Measurements from ENCODE around the gene TRIM29. TPM values are rescaled to one million over a fixed set of nuclear protein-coding genes. Genes with fewer than 3 reads are reported as not detected.

The TRIM29 gene
- total and polyA plus RNA-seq, 12 donors, result 0.24 to 4.3 (median 1.1) TPM; not detected in 3

DNA sequence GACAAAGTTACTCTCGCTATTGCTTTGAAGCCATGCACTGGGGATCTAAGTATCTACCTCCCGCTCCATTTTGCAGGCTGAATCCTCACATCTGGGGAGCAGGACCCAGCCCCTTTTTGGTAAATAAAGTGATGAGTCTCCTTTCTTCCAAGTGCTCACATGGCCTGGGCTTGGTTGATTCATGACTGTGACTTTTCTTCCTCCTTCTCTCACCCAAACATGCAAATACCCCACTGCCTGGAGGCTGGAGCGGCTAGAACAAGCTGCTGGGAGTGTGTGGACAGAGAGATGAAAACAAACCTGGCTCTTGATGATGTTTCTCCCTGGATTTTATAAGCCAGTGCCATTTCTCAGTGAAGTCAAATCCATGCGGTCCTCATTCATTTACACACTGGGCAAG, 72.7 kb downstream of the TRIM29 start:
- H3K27ac ChIP-seq, result no peak overlapping the region
- H3K27me3 ChIP-seq, result peaks cover 2% of the 10 kb centered on the region
- TF ChIP-seq CTCF (IDR thresholded peaks at IDR 0.05), result no peak
- intact Hi-C loops (cut with DNase I), result no loop called here
- H3K4me1 ChIP-seq (replicated peaks in 1 of 2), result no peaks in the 10 kb centered on the region
- no peak for DNase-seq
- no peaks in the 10 kb centered on the region for H3K9me3 ChIP-seq (replicated peaks in 1 of 3)
- H3K36me3 ChIP-seq (replicated peaks in 1 of 2), result no peaks in the 10 kb centered on the region
- H3K4me3 ChIP-seq, result no peak overlapping the region
- WGBS, 4 donors, result 82 to 96% (median 94%) methylated on average over 4 of the region's 4 CpGs

- Histone ChIP-seq H3K4me3 (no peak overlapping the region), H3K27me3 (no peaks in the 10 kb centered on the region), H3K36me3 (replicated peaks in 1 of 2) (no peaks in the 10 kb centered on the region), H3K9me3 (replicated peaks in 1 of 3) (no peaks in the 10 kb centered on the region), H3K4me1 (replicated peaks in 1 of 2) (no peaks in the 10 kb centered on the region), H3K27ac (no peak overlapping the region)
- TF ChIP-seq CTCF (IDR thresholded peaks at IDR 0.05), result no peak
- TF ChIP-seq POLR2A (IDR thresholded peaks at IDR 0.05), result no peak
- peak in 2 of 7 donors; percentile 2 to 15 for DNase-seq
- WGBS, 4 donors, result 82 to 88% (median 86%) methylated on average over 7 of the region's 7 CpGs
- intact Hi-C loops (cut with DNase I), result no loop called here
Measured at GRCh38 chr11:120064341-120064740, 73.6 kb downstream of the TRIM29 start.

DNA sequence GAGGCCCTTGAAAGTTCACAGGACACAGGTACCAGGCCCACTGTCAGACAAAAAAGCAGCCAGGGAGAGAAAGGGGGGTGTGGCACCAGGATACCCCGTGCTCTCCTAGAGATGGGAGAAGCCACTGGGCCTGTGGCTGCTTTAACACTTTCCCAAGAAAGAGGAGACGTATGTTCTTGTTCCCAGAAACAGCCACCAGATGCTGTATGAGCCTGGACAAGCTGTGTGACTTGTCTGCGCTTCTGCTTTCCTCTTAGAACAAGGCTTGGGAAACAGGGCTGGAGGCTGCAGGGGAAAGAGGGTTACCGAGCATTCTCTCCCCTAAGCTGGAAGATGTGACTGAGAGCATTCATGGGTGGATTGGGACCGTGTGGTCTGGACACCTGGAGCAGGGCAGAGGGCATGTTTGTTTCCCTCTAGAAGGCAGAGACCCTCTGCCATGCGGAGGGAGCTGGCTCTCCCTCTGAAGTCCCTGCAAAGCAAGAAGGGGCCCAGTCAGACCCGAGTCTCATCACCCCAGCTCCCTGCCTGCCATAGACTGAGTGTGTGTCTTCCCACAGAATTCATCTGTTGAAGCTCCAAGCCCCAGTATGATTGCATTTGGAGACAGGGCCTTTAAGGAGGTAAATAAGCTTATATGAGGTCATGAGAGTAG, 74.1 kb downstream of the TRIM29 start:
- no peak overlapping the region for H3K27ac ChIP-seq
- DNase-seq, result peak in 2 of 7 donors; percentile 4 to 27
- H3K27me3 ChIP-seq, result no peaks in the 10 kb centered on the region
- TF ChIP-seq CTCF (IDR thresholded peaks at IDR 0.05) (no peak), POLR2A (IDR thresholded peaks at IDR 0.05) (no peak)
- intact Hi-C loops (cut with DNase I), result no loop called here
- 76 to 82% (median 78%) methylated on average over 5 to 7 of the region's 7 CpGs for WGBS, 4 donors
- H3K4me1 ChIP-seq (replicated peaks in 1 of 2), result no peaks in the 10 kb centered on the region
- H3K36me3 ChIP-seq (replicated peaks in 1 of 2), result no peaks in the 10 kb centered on the region
- no peak overlapping the region for H3K4me3 ChIP-seq
- no peaks in the 10 kb centered on the region for H3K9me3 ChIP-seq (replicated peaks in 1 of 3)

DNA sequence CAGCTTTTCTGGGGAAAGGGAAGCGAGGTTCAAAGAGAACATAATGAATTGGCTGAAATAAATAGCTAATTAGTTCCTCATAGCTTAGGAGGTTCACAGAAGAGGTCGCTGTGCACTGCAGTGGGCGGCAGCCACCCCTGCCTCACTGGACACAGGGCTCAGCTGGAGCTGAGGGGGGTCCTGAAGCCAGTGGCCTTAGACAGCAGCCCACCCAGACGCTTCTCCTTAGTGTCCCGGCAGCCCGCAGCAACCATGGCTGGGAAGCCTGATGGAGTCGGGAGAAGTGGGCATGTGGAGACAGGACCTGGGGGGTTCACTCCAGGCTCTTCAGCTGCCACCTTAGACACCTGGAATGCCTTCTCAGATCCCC, 75.4 kb downstream of the TRIM29 start:
- H3K4me1 ChIP-seq (replicated peaks in 1 of 2), result no peaks in the 10 kb centered on the region
- H3K36me3 ChIP-seq (replicated peaks in 1 of 2), result no peaks in the 10 kb centered on the region
- no peaks in the 10 kb centered on the region for H3K9me3 ChIP-seq (replicated peaks in 1 of 3)
- TF ChIP-seq POLR2A (IDR thresholded peaks at IDR 0.05) (no peak), CTCF (IDR thresholded peaks at IDR 0.05) (no peak)
- DNase-seq, result no peak
- intact Hi-C loops (cut with DNase I), result no loop called here
- H3K27me3 ChIP-seq, result peaks cover 2% of the 10 kb centered on the region
- WGBS, 4 donors, result 47 to 79% (median 67%) methylated on average over 4 to 7 of the region's 7 CpGs
- no peak overlapping the region for H3K4me3 ChIP-seq
- H3K27ac ChIP-seq, result no peak overlapping the region
